Neural progenitor cell (in vitro differentiated cells): ENCODE data around the gene TAB2. TPM values are rescaled to one million over a fixed set of nuclear protein-coding genes. Genes with fewer than 3 reads are reported as not detected.

Experiments used
- DNase-seq: peaks from one replicate; pipeline ENCODE4 v3.0.0-alpha.2; 2016; ENCODE audit warnings: low spot score
- H2AFZ ChIP-seq: fragments of 200-600 bp; sonication (generic); replicated peaks from 2 replicates; pipeline ENCODE4 v1.6.1; 2016; ENCODE audit warnings: antibody characterized with exemption
- H3F3A ChIP-seq: fragments of 200-600 bp; sonication (generic); 2 replicates; pipeline ENCODE4 v1.6.1; 2016; ENCODE audit warnings: antibody characterized with exemption, low read depth
- H3K27ac ChIP-seq: fragments of 200-600 bp; sonication (generic); 2 replicates; pipeline ENCODE4 v1.5.1; 2016; ENCODE audit warnings: mild to moderate bottlenecking
- H3K27me3 ChIP-seq: fragments of 200-600 bp; sonication (generic); 2 replicates; pipeline ENCODE4 v1.6.1; 2016; ENCODE audit warnings: mild to moderate bottlenecking, moderate library complexity
- H3K36me3 ChIP-seq: fragments of 200-600 bp; sonication (generic); 2 replicates; pipeline ENCODE4 v1.5.1; 2016
- H3K4me1 ChIP-seq: fragments of 200-600 bp; sonication (generic); 2 replicates; pipeline ENCODE4 v1.6.1; 2016; ENCODE audit warnings: mixed run types
- H3K4me2 ChIP-seq: fragments of 200-600 bp; sonication (generic); 2 replicates; pipeline ENCODE4 v1.6.1; 2016
- H3K4me3 ChIP-seq: fragments of 200-600 bp; sonication (generic); 2 replicates; pipeline ENCODE4 v1.5.1; 2016
- H3K79me2 ChIP-seq: fragments of 200-600 bp; sonication (generic); 2 replicates; pipeline ENCODE4 v1.6.1; 2016; ENCODE audit warnings: low read depth
- H3K9ac ChIP-seq: fragments of 200-600 bp; sonication (generic); 2 replicates; pipeline ENCODE4 v1.6.1; 2016
- H3K9me3 ChIP-seq: fragments of 200-600 bp; sonication (generic); 2 replicates; pipeline ENCODE4 v1.5.1; 2016; ENCODE audit warnings: low read depth
- H4K20me1 ChIP-seq: fragments of 200-600 bp; sonication (generic); 2 replicates; pipeline ENCODE4 v1.6.1; 2016; ENCODE audit warnings: low read depth
- H3K27ac Mint-ChIP-seq: 3 replicates; pipeline ENCODE4 v1.8.0; 2021; ENCODE audit warnings: mixed read lengths
- H3K27me3 Mint-ChIP-seq: 2 replicates; pipeline ENCODE4 v1.8.0; 2022; ENCODE audit warnings: low read depth, mild to moderate bottlenecking, inconsistent platforms, moderate library complexity, mixed read lengths; ENCODE audit not compliant: insufficient read depth
- H3K36me3 Mint-ChIP-seq: 3 replicates; pipeline ENCODE4 v1.8.0; 2021; ENCODE audit warnings: mixed read lengths
- H3K4me1 Mint-ChIP-seq: 3 replicates; pipeline ENCODE4 v1.8.0; 2021; ENCODE audit warnings: mixed read lengths
- H3K4me3 Mint-ChIP-seq: 3 replicates; pipeline ENCODE4 v1.8.0; 2021; ENCODE audit warnings: mild to moderate bottlenecking, moderate library complexity, mixed read lengths
- H3K9me3 Mint-ChIP-seq: 3 replicates; pipeline ENCODE4 v1.8.0; 2020; ENCODE audit warnings: mixed read lengths
- EZH2 ChIP-seq: fragments of 200-600 bp; sonication (generic); IDR thresholded peaks from 2 replicates; pipeline ENCODE4 v1.6.1; 2017; ENCODE audit warnings: antibody characterized with exemption, mild to moderate bottlenecking, moderate library complexity
- EZH2phosphoT487 ChIP-seq: fragments of 200-600 bp; sonication (generic); IDR thresholded peaks from 2 replicates; pipeline ENCODE4 v1.6.1; 2017; ENCODE audit warnings: antibody characterized with exemption
- total RNA-seq: library from RNA; depleted of rRNA; stranded (reverse); fragments of >200 nt; gene quantifications from 2 replicates; pipeline ENCODE4 v1.2.3, GENCODE V29; 2015; ENCODE audit warnings: low replicate concordance
- TF ChIP-seq, protein P1 (sequence below): fragments of 200-600 bp; sonication (generic); IDR thresholded peaks from 2 replicates; pipeline ENCODE4 v1.5.1; 2017; ENCODE audit warnings: antibody characterized with exemption, mild to moderate bottlenecking

TAB2 gene
- total RNA-seq, 1 donor from 2014 or later, result 70.9 TPM

DNA sequence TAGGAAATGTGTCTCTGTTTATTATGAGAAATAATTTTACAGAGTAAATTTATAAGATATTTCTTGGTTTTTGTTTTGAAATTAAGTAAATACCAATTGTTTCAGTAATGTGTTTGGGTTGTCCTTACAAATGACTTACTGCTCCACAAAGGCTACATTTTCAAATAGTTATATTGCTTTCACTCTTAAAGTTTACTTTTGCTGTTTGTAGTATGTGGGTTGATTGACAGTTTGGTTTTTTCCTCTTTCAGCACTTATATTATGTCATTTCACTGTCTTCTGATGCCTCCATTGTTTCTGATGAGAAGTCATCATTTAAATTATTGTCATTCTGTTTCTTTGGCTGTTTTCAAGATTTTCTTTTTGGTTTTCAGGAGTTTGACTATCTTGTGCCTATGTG, 47.7 kb downstream of the TAB2 start:
- Histone ChIP-seq H3K9ac (no peak overlapping the region), H3K27me3 (no peaks in the 10 kb centered on the region), H3K9me3 (no peaks in the 10 kb centered on the region), H3K4me3 (no peak overlapping the region), H3K79me2 (peaks cover 100% of the 10 kb centered on the region), H2AFZ (no peak overlapping the region), H3K36me3 (no peaks in the 10 kb centered on the region), H3K4me1 (no peaks in the 10 kb centered on the region), H3K4me2 (no peak overlapping the region), H4K20me1 (peaks cover 78% of the 10 kb centered on the region), H3F3A (no peaks in the 10 kb centered on the region), H3K27ac (no peak overlapping the region)
- Mint-ChIP-seq H3K27ac (no peak overlapping the region), H3K9me3 (peaks cover 4% of the 10 kb centered on the region), H3K27me3 (no peaks in the 10 kb centered on the region), H3K4me1 (peaks cover 4% of the 10 kb centered on the region), H3K4me3 (no peak overlapping the region), H3K36me3 (peaks cover 24% of the 10 kb centered on the region)
- no peak for DNase-seq
- TF ChIP-seq EZH2 (no peak), EZH2phosphoT487 (no peak)
- TF ChIP-seq, protein P1, sequence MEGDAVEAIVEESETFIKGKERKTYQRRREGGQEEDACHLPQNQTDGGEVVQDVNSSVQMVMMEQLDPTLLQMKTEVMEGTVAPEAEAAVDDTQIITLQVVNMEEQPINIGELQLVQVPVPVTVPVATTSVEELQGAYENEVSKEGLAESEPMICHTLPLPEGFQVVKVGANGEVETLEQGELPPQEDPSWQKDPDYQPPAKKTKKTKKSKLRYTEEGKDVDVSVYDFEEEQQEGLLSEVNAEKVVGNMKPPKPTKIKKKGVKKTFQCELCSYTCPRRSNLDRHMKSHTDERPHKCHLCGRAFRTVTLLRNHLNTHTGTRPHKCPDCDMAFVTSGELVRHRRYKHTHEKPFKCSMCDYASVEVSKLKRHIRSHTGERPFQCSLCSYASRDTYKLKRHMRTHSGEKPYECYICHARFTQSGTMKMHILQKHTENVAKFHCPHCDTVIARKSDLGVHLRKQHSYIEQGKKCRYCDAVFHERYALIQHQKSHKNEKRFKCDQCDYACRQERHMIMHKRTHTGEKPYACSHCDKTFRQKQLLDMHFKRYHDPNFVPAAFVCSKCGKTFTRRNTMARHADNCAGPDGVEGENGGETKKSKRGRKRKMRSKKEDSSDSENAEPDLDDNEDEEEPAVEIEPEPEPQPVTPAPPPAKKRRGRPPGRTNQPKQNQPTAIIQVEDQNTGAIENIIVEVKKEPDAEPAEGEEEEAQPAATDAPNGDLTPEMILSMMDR, result no peak

DNA sequence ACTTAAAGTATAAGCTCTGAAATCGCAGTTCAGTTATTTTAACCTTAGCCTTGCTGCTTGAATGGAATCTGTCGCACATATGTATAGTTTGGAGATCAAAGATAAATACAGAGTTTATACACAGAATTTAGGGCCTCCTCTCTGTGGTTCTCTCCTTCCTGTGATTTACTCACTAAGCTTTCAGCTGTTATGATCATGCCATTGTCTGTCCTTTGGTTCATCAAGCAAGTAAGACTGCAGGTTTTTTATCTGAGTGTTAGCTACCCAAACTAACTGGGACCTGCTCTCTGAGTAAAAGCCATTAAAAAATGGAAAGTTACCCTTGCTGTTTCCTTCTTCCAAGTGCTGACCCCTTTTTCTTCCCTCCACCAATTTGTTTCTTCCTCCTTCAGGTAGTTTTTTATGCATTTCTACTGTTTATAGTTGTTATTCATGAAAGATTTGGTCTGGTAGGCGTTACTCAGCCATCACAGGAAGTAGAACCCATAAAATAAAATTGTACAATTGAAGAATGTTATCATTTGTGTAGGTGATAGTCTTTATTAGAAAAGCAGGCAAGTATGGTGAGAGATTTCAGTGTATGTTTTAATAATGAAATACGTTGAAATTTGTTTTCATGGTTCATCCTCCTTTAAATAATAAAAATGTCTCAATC, 48.9 kb downstream of the TAB2 start:
- H3K4me2 ChIP-seq, result no peak overlapping the region
- Mint-ChIP-seq H3K27ac (no peak overlapping the region), H3K9me3 (peaks cover 4% of the 10 kb centered on the region), H3K4me1 (peaks cover 4% of the 10 kb centered on the region), H3K4me3 (no peak overlapping the region), H3K27me3 (no peaks in the 10 kb centered on the region), H3K36me3 (peaks cover 23% of the 10 kb centered on the region)
- no peaks in the 10 kb centered on the region for H3K27me3 ChIP-seq
- H4K20me1 ChIP-seq, result peaks cover 71% of the 10 kb centered on the region
- no peaks in the 10 kb centered on the region for H3K4me1 ChIP-seq
- no peak for DNase-seq
- H3K9ac ChIP-seq, result no peak overlapping the region
- no peaks in the 10 kb centered on the region for H3K9me3 ChIP-seq
- H3F3A ChIP-seq, result no peaks in the 10 kb centered on the region
- no peak overlapping the region for H3K27ac ChIP-seq
- H3K79me2 ChIP-seq, result peaks cover 96% of the 10 kb centered on the region
- TF ChIP-seq EZH2 (no peak), EZH2phosphoT487 (no peak)
- TF ChIP-seq, protein P1, result no peak
- H2AFZ ChIP-seq, result no peak overlapping the region
- H3K36me3 ChIP-seq, result no peaks in the 10 kb centered on the region
- H3K4me3 ChIP-seq, result no peak overlapping the region

DNA sequence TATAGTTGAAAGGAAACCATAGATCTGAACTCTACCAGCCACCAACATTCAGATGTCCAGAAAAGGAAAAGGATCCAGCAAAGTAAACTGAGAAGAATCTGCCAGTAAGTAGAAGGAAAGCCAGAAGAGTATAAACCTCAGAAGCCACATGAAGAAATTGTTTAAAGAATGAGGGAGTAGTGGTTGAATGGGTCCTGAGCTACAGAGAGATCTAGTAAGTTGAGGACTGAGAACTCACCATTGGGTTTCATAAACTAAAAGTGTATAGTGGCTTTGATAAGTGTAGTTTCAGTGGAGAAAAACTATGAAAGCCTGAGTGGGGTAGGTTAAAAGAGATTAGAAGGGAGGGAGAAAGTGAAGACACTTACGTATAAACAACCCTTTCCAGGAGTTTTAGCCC, 50.6 kb downstream of the TAB2 start:
- H3K9me3 Mint-ChIP-seq, result no peaks in the 10 kb centered on the region
- Histone ChIP-seq H3K36me3 (no peaks in the 10 kb centered on the region), H3K9ac (no peak overlapping the region)

More for the DNA sequence above, 50.6 kb downstream of the TAB2 start:
- H3K4me1 ChIP-seq, result no peaks in the 10 kb centered on the region
- H3K4me1 Mint-ChIP-seq, result peaks cover 4% of the 10 kb centered on the region
- DNase-seq, result no peak
- H3K4me2 ChIP-seq, result no peak overlapping the region
- no peaks in the 10 kb centered on the region for H3K27me3 ChIP-seq
- H3K27ac Mint-ChIP-seq, result no peak overlapping the region
- H3K27ac ChIP-seq, result no peak overlapping the region
- no peak overlapping the region for H3K4me3 Mint-ChIP-seq
- TF ChIP-seq, protein P1, result no peak
- TF ChIP-seq EZH2 (no peak), EZH2phosphoT487 (no peak)
- H4K20me1 ChIP-seq, result peaks cover 69% of the 10 kb centered on the region
- no peaks in the 10 kb centered on the region for H3K27me3 Mint-ChIP-seq
- H3K79me2 ChIP-seq, result peaks cover 96% of the 10 kb centered on the region
- no peak overlapping the region for H3K4me3 ChIP-seq
- H3F3A ChIP-seq, result no peaks in the 10 kb centered on the region
- H3K9me3 ChIP-seq, result no peaks in the 10 kb centered on the region
- H3K36me3 Mint-ChIP-seq, result peaks cover 19% of the 10 kb centered on the region
- H2AFZ ChIP-seq, result no peak overlapping the region
